Psoas muscle (tissue), 8 donors: Measurements from ENCODE around the gene MRPL17. TPM values are rescaled to one million over a fixed set of nuclear protein-coding genes. Genes with fewer than 3 reads are reported as not detected.
A peak's percentile ranks its signal among the peaks of the same experiment; 100 is the strongest.

ENCODE experiments used
- ATAC-seq, 4 donors: fragments of 200-7000 bp; cut with Tn5 transposase; one replicate each; pipeline ENCODE4 v1.9.1; 2020; ENCODE audit warnings: moderate library complexity in 3 of 4, mild to moderate bottlenecking in 2 of 4
- DNase-seq, 2 donors: peaks; one replicate each; pipeline ENCODE4 v3.0.0-alpha.2; 2020
- H3K27ac ChIP-seq: fragments of 200-600 bp; one replicate; pipeline ENCODE4 v1.8.0; 2022
- H3K27me3 ChIP-seq, 3 donors: fragments of 200-600 bp in 1 of 3; one replicate each; pipeline versions ENCODE4 v1.6.1 to v1.8.0; 2013 to 2022; ENCODE audit warnings: low read length in 2 of 3, mild to moderate bottlenecking in 2 of 3, moderate library complexity in 1 of 3; ENCODE audit not compliant: insufficient read depth in 3 of 3
- H3K36me3 ChIP-seq, 2 donors: fragments of 200-600 bp in 1 of 2; one replicate each; pipeline versions ENCODE4 v1.6.1 to v1.8.0; 2013 to 2022; ENCODE audit warnings: low read depth in 1 of 2, mild to moderate bottlenecking in 1 of 2, moderate library complexity in 1 of 2; ENCODE audit not compliant: insufficient read depth in 1 of 2
- H3K4me1 ChIP-seq: fragments of 200-600 bp; one replicate; pipeline ENCODE4 v1.8.0; 2022
- H3K4me3 ChIP-seq: fragments of 200-600 bp; one replicate; pipeline ENCODE4 v1.8.0; 2022; ENCODE audit warnings: mild to moderate bottlenecking
- H3K9me3 ChIP-seq: fragments of 200-600 bp; one replicate; pipeline ENCODE4 v1.8.0; 2022
- CTCF ChIP-seq: fragments of 200-600 bp; IDR thresholded peaks from one replicate; pipeline ENCODE4 v1.8.0; 2022; ENCODE audit warnings: antibody characterized with exemption
- WGBS, 3 donors: extraction: QIAGEN DNeasy Blood & Tissue Kit; methylation state at CpG; one replicate each; pipeline versions ENCODE4 v1.1.6 to v1.1.7; 2013; 5-methylcytosine and 5-hydroxymethylcytosine counted together
- intact Hi-C, 2 donors: fragments of 100-400 bp; cut with DNase I; formaldehyde crosslinking; loops; one replicate each; pipeline versions ENCODE4 v1.11.0 to v1.14.2; 2022
- long read RNA-seq, 2 donors: library from polyadenylated mRNA; unstranded; transcript quantifications; one replicate each; pipeline ENCODE4 v2.0.0, GENCODE V29; 2021
- polyA plus RNA-seq, 3 donors: library from polyadenylated mRNA; stranded (reverse); fragments of 200-250 nt; gene quantifications; one replicate each; pipeline ENCODE4 v1.2.3, GENCODE V29; 2013
- total RNA-seq, 4 donors: library from RNA; stranded (reverse); fragmentation: NEBNext Ultra II Directional in 2 of 4; extraction: Animal tissue kit (Norgen Biotek cat#: 25700) in 2 of 4; gene quantifications; one replicate each; pipeline versions ENCODE4 v1.2.1 to v1.2.4, GENCODE V29; 2021 to 2023
- donor health status: healthy with polysubstance abuse.
- donor health status: DM: no; HTN: no; CAD: no; lungs with moderate emphysema.
- donor health status: Bipolar disorder and iron deficiency.
- donor health status: healthy.
- donor health status: DM: yes; HTN: yes; CAD: no.
- donor health status: DM: no; HTN: no; CAD: no.
- donor health status: DM: no; HTN: no; CAD: no.
- donor health status: DM: yes; HTN: yes; CAD: no.

Gene MRPL17
- total RNA-seq (10 to 100 TPM; 27.2 to 44.8 (median 38.8) TPM), polyA plus RNA-seq (10 to 100 TPM; 43.0 to 95.6 (median 47.0) TPM)
- long read RNA-seq, donor 1, transcript MRPL17-201 (3 exons, 1,969 nt), result major isoform, 20 of 22 reads
- long read RNA-seq, donor 1, partial matches to known transcripts, result 0 of 22 reads
- long read RNA-seq, donor 1, other reads (novel, unspliced or antisense), result 0 of 22 reads
- long read RNA-seq, donor 2, transcript MRPL17-201 (3 exons, 1,969 nt), result major isoform, 19 of 22 reads
- long read RNA-seq, donor 2, partial matches to known transcripts, result 0 of 22 reads
- long read RNA-seq, donor 2, other reads (novel, unspliced or antisense), result 0 of 22 reads

GRCh38 chr11:6682936-6683861, at the start of gene MRPL17:
TSS of gene MRPL17 (minus strand) at chr11:6683340. CDS start at chr11:6683296, 44 bp downstream.
- WGBS, 3 donors, result 0% methylated on average over 70 of the region's 70 CpGs
- TF ChIP-seq CTCF, result peak; percentile 85
- Histone ChIP-seq H3K27ac (peak within 1 kb of the TSS; percentile 82), H3K9me3 (no peaks in the 10 kb centered on the region), H3K27me3 (no peaks in the 10 kb centered on the region), H3K36me3 (peaks cover 4 to 22% of the 10 kb centered on the region in 2 donors), H3K4me3 (peak within 1 kb of the TSS; percentile 96), H3K4me1 (peaks cover 14% of the 10 kb centered on the region)
- peak; percentile 97 to 99 (median 98) for ATAC-seq
- peak; percentile 99 to 100 for DNase-seq
- intact Hi-C loops, result loop anchor here (1.0 to 5.0 kb wide), 4 partner anchors 64 to 152 kb away; partner anchors contain the start of gene TPP1 (in 2 of the 2)

DNA sequence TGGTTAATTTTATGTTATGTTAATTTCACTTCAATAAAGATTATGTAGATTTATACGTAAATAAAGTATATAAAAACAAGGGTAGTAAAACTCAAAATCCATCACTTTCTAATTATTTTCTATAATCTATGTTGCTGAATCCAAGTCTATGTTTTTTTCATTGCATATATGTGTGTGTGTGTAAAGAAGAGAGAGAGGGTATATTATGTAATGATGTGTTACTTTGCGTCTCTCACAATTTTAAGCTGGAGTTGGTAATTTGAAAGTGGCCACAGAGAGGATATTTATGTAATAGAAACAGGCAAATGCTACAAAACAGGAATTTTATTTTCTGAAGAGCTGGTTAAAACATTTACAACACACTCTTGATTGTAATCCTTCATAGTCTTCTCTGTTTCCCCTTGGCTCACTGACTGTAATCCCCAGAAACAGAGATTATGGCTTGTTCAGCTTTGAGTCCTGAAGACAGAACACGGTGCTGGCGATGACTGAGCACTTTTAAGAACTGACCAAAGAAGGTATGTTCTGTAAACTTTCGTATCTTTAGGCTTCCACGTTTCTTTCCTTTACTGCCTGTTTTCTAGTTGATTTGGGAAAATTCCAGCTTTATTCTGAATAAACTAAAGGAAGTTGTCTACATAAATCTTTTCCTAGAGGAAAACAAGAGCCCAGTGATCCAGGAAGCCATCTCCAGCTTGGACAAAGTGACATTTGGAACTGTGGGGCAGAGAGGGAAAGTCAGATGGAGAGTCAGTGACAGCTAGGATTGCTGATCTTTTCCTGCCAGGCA, 45.0 kb upstream of the MRPL17 start:
- H3K27ac ChIP-seq, result no peak overlapping the region
- TF ChIP-seq CTCF, result no peak
- intact Hi-C loops, result no loop called here
- no peak overlapping the region for H3K4me3 ChIP-seq
- no peaks in the 10 kb centered on the region for H3K4me1 ChIP-seq
- no peaks in the 10 kb centered on the region for H3K36me3 ChIP-seq
- DNase-seq (no peak), ATAC-seq (no peak)
- H3K9me3 ChIP-seq, result peaks cover 8% of the 10 kb centered on the region
- 48 to 66% (median 63%) methylated on average over 6 of the region's 6 CpGs for WGBS, 3 donors
- peaks cover 0 to 3% (median 0%) of the 10 kb centered on the region in 3 donors for H3K27me3 ChIP-seq

- Histone ChIP-seq H3K4me1 (no peaks in the 10 kb centered on the region), H3K27ac (no peak overlapping the region), H3K9me3 (peaks cover 8% of the 10 kb centered on the region), H3K4me3 (no peak overlapping the region), H3K27me3 (peaks cover 0 to 3% (median 0%) of the 10 kb centered on the region in 3 donors), H3K36me3 (no peaks in the 10 kb centered on the region)
- ATAC-seq, result no peak
- WGBS, 3 donors, result 52 to 59% (median 57%) methylated on average over 2 of the region's 2 CpGs
- intact Hi-C loops, result no loop called here
- DNase-seq, result no peak
- no peak for TF ChIP-seq CTCF
Observed at GRCh38 chr11:6725386-6725896, 42.3 kb upstream of the MRPL17 start.

DNA sequence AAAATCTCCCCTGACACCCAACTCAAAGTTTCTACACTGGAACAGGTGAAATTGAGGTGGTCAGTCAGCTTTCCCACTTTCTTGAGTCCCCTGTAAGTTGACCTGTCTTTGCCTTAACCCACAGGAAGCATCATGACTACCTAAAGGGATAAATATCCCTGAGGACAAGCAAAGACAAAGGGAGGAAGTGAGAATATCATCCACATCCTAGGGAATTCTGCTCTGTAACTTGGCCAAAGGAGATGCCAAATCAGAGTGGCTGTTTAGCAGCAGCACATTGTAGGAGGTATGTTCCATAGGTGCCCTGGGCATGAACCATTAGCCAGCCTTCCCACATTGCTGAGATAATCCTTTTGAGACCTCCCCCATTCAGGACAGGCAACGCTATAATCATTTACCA, 40.9 kb upstream of the MRPL17 start:
- Histone ChIP-seq H3K4me3 (no peak overlapping the region), H3K27ac (no peak overlapping the region), H3K27me3 (peaks cover 0 to 3% (median 0%) of the 10 kb centered on the region in 3 donors), H3K4me1 (no peaks in the 10 kb centered on the region), H3K9me3 (peaks cover 8% of the 10 kb centered on the region), H3K36me3 (no peaks in the 10 kb centered on the region)
- no peak for ATAC-seq
- no peak for TF ChIP-seq CTCF
- DNase-seq, result no peak
- intact Hi-C loops, result no loop called here
- WGBS, 3 donors, result 51 to 83% (median 71%) methylated on average over 1 of the region's 1 CpG
